Gastroesophageal sphincter (tissue), 4 donors: ENCODE measurements around the gene TMEM273. TPM values are rescaled to one million over a fixed set of nuclear protein-coding genes. Genes with fewer than 3 reads are reported as not detected.
A peak's percentile ranks its signal among the peaks of the same experiment; 100 is the strongest.

Experiments
- ATAC-seq: fragments of 150-250 bp; one replicate; pipeline ENCODE4 v1.9.1; 2016; ENCODE audit warnings: mild to moderate bottlenecking, moderate library complexity
- H3K27ac ChIP-seq, 4 donors: fragments of 200-600 bp; sonication (generic) in 3 of 4; 1 replicate in 3 of 4; 2 replicates in 1 of 4; pipeline ENCODE4 v1.5.1; 2016 to 2019
- H3K27me3 ChIP-seq: fragments of 200-600 bp; sonication (generic); one replicate; pipeline ENCODE4 v1.5.1; 2019
- H3K36me3 ChIP-seq, 2 donors: fragments of 200-600 bp; sonication (generic); one replicate each; pipeline ENCODE4 v1.5.1; 2019; ENCODE audit warnings: control low read depth in 1 of 2
- H3K4me1 ChIP-seq, 3 donors: fragments of 200-600 bp; sonication (generic); 1 replicate in 2 of 3; 2 replicates in 1 of 3; pipeline ENCODE4 v1.5.1; 2016 to 2019; ENCODE audit warnings: control low read depth in 2 of 3
- H3K4me3 ChIP-seq, 2 donors: fragments of 200-600 bp; sonication (generic); one replicate each; pipeline ENCODE4 v1.5.1; 2019; ENCODE audit warnings: mild to moderate bottlenecking in 1 of 2, moderate library complexity in 1 of 2
- H3K9me3 ChIP-seq, 3 donors: fragments of 200-600 bp; sonication (generic); one replicate each; pipeline ENCODE4 v1.5.1; 2017 to 2019; ENCODE audit warnings: control low read depth in 2 of 3
- EP300 ChIP-seq: sonication (generic); formaldehyde crosslinking; IDR thresholded peaks from one replicate; pipeline ENCODE4 v1.6.1; 2017; ENCODE audit warnings: antibody characterized with exemption, mild to moderate bottlenecking
- POLR2A ChIP-seq, 2 donors: fragments of 450-650 bp; IDR thresholded peaks; one replicate each; pipeline ENCODE4 v1.6.1; 2017; ENCODE audit warnings: antibody characterized with exemption in 2 of 2, mild to moderate bottlenecking in 2 of 2, moderate library complexity in 1 of 2
- POLR2AphosphoS5 ChIP-seq: sonication (generic); formaldehyde crosslinking; IDR thresholded peaks from one replicate; pipeline ENCODE4 v1.6.1; 2017; ENCODE audit warnings: antibody characterized with exemption
- WGBS, 2 donors: methylation state at CpG; one replicate each; pipeline ENCODE4 v1.1.5; 2018; ENCODE audit warnings: low coverage in 1 of 2; 5-methylcytosine and 5-hydroxymethylcytosine counted together
- total RNA-seq, 4 donors: library from RNA; depleted of rRNA; stranded (reverse); fragments of >200 nt; gene quantifications; one replicate each; pipeline ENCODE4 v1.1.0, GENCODE V29; 2016
- TF ChIP-seq, protein P1 (sequence below), 4 experiments: fragments of 200-600 bp in 2 of 4; fragments of 450-650 bp in 2 of 4; sonication (generic) in 1 of 4; IDR thresholded peaks; one replicate each; pipeline ENCODE4 v1.5.1; 2017 to 2019; ENCODE audit warnings: antibody characterized with exemption in 4 of 4, mild to moderate bottlenecking in 2 of 4, moderate library complexity in 2 of 4

The TMEM273 gene
- total RNA-seq, 4 donors from 2014 or later, result 12.4 to 65.8 (median 21.7) TPM

DNA sequence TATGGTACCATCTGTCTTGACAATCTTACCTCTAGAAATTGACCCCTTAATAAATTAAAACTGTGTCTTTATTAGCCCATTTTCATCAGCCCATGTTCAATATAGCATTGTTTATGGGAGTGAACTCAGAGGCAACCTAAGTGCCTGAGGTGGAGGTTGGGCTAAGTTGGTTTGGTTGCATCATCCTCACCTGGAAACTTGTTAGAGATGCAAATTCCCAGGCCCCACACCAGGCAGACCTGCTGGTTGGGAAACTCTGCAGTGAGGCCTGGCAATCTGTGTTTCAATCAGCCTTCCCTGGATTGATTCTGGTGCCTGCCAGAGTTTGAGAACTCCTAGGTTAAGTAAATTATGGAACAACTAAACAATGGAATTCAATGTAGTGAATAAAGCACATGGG, 44.9 kb downstream of the TMEM273 start:
- TF ChIP-seq EP300 (no peak), POLR2A (IDR thresholded peaks at IDR 0.05) (no peak), POLR2AphosphoS5 (no peak)
- TF ChIP-seq, protein P1, sequence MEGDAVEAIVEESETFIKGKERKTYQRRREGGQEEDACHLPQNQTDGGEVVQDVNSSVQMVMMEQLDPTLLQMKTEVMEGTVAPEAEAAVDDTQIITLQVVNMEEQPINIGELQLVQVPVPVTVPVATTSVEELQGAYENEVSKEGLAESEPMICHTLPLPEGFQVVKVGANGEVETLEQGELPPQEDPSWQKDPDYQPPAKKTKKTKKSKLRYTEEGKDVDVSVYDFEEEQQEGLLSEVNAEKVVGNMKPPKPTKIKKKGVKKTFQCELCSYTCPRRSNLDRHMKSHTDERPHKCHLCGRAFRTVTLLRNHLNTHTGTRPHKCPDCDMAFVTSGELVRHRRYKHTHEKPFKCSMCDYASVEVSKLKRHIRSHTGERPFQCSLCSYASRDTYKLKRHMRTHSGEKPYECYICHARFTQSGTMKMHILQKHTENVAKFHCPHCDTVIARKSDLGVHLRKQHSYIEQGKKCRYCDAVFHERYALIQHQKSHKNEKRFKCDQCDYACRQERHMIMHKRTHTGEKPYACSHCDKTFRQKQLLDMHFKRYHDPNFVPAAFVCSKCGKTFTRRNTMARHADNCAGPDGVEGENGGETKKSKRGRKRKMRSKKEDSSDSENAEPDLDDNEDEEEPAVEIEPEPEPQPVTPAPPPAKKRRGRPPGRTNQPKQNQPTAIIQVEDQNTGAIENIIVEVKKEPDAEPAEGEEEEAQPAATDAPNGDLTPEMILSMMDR (IDR thresholded peaks at IDR 0.05), result no peak
- Histone ChIP-seq H3K27ac (no peak overlapping the region), H3K36me3 (no peaks in the 10 kb centered on the region), H3K4me3 (no peak overlapping the region), H3K27me3 (no peaks in the 10 kb centered on the region), H3K9me3 (peaks cover 0 to 19% (median 0%) of the 10 kb centered on the region in 3 donors), H3K4me1 (peaks cover 0 to 30% (median 6%) of the 10 kb centered on the region in 3 donors)
- ATAC-seq, result no peak

DNA sequence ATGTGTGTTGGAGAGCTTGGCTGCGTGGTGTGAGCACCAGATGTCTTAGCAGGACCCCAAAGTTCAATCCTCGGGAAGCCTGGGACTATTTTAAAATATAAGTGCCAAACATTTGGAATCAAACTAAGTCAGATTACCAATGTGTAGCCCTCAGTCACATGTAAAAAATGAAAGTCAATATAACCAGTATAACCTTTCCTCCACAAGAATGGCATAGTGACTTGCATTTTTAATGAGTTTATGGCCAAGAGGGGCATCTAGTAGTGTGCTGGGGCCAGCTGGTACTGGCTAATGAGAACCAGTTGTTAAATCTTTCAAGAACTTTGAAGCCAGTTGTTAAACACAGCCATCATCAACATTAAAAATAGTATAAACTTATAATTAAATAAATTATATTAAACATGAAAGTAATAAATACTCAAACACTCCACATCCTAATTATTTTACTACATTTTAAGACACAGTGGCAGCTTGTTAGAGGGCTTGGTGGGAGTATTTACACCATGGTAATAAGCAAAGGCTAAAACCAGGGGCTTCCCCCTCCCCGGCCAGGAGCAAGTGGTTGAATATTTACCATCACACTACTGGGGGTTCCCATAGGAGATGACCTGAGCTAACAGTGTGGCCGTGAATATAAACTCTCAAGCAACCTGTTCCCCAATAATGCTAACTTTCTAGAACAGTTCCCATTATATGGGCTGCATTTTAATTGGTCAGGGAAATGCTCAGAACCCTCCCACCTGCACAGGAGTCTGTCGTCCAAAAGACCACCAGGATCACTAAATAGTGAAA, 46.5 kb downstream of the TMEM273 start:
- Histone ChIP-seq H3K9me3 (peaks cover 0 to 3% (median 0%) of the 10 kb centered on the region in 3 donors), H3K36me3 (no peaks in the 10 kb centered on the region), H3K4me1 (peaks cover 0 to 33% (median 6%) of the 10 kb centered on the region in 3 donors), H3K27me3 (no peaks in the 10 kb centered on the region), H3K4me3 (no peak overlapping the region), H3K27ac (no peak overlapping the region)
- TF ChIP-seq EP300, result no peak
- TF ChIP-seq, protein P1 (IDR thresholded peaks at IDR 0.05), result no peak
- ATAC-seq, result no peak
- 54 to 71% methylated on average over 4 of the region's 5 CpGs for WGBS, 2 donors

- no peak for ATAC-seq
- 38 to 83% methylated on average over 1 of the region's 5 CpGs for WGBS, 2 donors
- no peaks in the 10 kb centered on the region for H3K9me3 ChIP-seq
These were observed 47.6 kb downstream of the TMEM273 start for GRCh38 chr10:49140304-49141177.

GRCh38 chr10:49139846-49140195, 48.4 kb downstream of the TMEM273 start:
- H3K27ac ChIP-seq, result peak overlapping the region in 3 of 4 donors; percentile 42 to 59 (median 49)
- WGBS, 2 donors, result 80 to 93% methylated on average over 1 to 2 of the region's 4 CpGs
- TF ChIP-seq, protein P1 (IDR thresholded peaks at IDR 0.05), result no peak
- TF ChIP-seq POLR2AphosphoS5 (no peak), POLR2A (IDR thresholded peaks at IDR 0.05) (no peak), EP300 (no peak)
- H3K27me3 ChIP-seq, result no peaks in the 10 kb centered on the region
- no peak for ATAC-seq
- H3K9me3 ChIP-seq, result no peaks in the 10 kb centered on the region
- H3K36me3 ChIP-seq, result no peaks in the 10 kb centered on the region
- H3K4me3 ChIP-seq, result no peak overlapping the region
- peaks cover 0 to 33% (median 6%) of the 10 kb centered on the region in 3 donors for H3K4me1 ChIP-seq

More at GRCh38 chr10:49140304-49141177, 47.6 kb downstream of the TMEM273 start:
- Histone ChIP-seq H3K4me1 (peaks cover 0 to 33% (median 6%) of the 10 kb centered on the region in 3 donors), H3K27ac (peak overlapping the region in 1 of 4 donors; percentile 3), H3K27me3 (no peaks in the 10 kb centered on the region), H3K36me3 (no peaks in the 10 kb centered on the region), H3K4me3 (no peak overlapping the region)
- TF ChIP-seq POLR2AphosphoS5, result no peak
- TF ChIP-seq, protein P1 (IDR thresholded peaks at IDR 0.05), result no peak
- TF ChIP-seq POLR2A (IDR thresholded peaks at IDR 0.05), result no peak
